D721Med (cell line): ENCODE results near the gene C17orf67.

Experiments used
- DNase-seq: peaks from one replicate; pipeline ENCODE4 v3.0.0; 2011; ENCODE audit warnings: low spot score; ENCODE audit not compliant: insufficient read length
- FAIRE-seq: peaks from 2 replicates; lab custom pipeline; 2011; peaks lifted over from hg19 to GRCh38; lab: Jason Lieb, UNC
- TF ChIP-seq, protein P1 (sequence below): IDR thresholded peaks from 2 replicates; pipeline ENCODE4 v1.5.1; 2012; ENCODE audit warnings: mild to moderate bottlenecking, control low read depth; ENCODE audit not compliant: insufficient read depth; ENCODE audit errors: missing control alignments

The C17orf67 gene

GRCh38 chr17:56819431-56820145 is 14.1 kb downstream of the C17orf67 start:
- FAIRE-seq (no peak), DNase-seq (peak; percentile 72)
- TF ChIP-seq, protein P1, sequence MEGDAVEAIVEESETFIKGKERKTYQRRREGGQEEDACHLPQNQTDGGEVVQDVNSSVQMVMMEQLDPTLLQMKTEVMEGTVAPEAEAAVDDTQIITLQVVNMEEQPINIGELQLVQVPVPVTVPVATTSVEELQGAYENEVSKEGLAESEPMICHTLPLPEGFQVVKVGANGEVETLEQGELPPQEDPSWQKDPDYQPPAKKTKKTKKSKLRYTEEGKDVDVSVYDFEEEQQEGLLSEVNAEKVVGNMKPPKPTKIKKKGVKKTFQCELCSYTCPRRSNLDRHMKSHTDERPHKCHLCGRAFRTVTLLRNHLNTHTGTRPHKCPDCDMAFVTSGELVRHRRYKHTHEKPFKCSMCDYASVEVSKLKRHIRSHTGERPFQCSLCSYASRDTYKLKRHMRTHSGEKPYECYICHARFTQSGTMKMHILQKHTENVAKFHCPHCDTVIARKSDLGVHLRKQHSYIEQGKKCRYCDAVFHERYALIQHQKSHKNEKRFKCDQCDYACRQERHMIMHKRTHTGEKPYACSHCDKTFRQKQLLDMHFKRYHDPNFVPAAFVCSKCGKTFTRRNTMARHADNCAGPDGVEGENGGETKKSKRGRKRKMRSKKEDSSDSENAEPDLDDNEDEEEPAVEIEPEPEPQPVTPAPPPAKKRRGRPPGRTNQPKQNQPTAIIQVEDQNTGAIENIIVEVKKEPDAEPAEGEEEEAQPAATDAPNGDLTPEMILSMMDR: peak; percentile 94

- FAIRE-seq (no peak), DNase-seq (no peak)
- TF ChIP-seq, protein P1: no peak
Observed at GRCh38 chr17:56819030-56819429, 14.7 kb downstream of the C17orf67 start.

GRCh38 chr17:56817066-56817465 is 16.7 kb downstream of the C17orf67 start:
- no peak for FAIRE-seq
- TF ChIP-seq, protein P1: no peak
- DNase-seq: no peak

DNA sequence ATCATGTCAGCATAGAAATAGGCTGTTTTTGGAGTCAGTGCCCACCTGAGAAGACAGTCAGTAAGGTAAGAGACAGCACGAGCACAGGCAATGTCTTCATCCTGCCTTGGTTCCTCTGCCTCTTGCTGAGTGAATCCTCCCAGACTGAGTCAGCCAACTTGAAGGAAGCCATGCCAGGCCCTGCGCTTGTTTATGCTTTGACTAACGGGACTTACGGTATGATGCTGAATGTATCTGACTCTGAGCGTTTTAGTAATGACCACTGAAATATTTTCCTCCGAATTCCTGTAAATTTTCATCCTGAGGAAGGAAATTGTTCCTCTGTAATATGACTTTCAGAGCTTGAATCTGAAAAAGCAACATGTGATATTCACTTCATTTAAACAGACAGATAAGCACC is 18.0 kb downstream of the C17orf67 start:
- FAIRE-seq (no peak), DNase-seq (no peak)
- TF ChIP-seq, protein P1: no peak

GRCh38 chr17:56812901-56813388 is 20.8 kb downstream of the C17orf67 start:
- DNase-seq (no peak), FAIRE-seq (no peak)
- TF ChIP-seq, protein P1: no peak

GRCh38 chr17:56810891-56811775 is 22.6 kb downstream of the C17orf67 start:
- TF ChIP-seq, protein P1: no peak
- FAIRE-seq: no peak
- DNase-seq: no peak
